ENCODE results near the gene ASTN2. TPM values are rescaled to one million over a fixed set of nuclear protein-coding genes. Genes with fewer than 3 reads are reported as not detected.

The ASTN2 gene
- total RNA-seq, 4 donors from 2014 or later = 0.97 to 4.7 (median 3.0) TPM

DNA sequence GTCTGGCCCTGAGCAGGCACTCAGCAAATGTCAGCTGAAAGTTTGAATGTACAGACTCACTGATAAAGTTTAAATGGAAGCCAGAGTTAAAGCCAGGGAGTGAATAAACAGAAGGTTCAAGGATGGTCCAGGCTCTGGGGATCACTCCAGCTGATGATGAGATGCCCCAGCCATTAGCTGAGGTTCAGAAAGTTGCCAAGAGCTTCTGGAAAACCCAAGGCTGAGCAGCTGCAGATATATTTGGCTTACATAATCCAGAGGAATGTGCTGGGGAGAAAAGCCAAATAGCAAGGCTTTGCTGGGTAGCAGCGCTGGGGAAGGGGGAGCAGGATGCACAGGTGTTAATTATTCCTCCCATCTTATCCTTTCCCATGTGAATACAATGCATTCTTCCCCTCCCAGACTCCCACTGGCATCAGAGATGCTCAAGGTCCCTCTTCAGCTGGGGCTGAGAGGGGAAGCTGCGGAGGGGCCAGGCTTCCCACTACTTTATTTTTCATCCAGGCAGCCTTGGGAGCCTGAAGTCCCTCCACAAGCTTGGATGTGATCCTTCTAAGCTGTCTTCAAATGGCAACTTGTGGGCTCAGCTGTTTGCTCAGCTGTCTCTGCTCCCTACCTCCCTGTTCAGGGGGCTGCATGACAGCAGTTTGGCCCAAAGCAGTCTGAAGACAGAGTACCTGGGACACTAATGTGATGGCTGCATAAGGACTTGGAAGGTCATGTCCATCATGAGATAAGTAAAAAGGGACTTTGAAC is 386.6 kb downstream of the ASTN2 start:
- DNase-seq (ENCODE audit: low spot score in 2 of 2) = no peak
- intact Hi-C loops (cut with DNase I; ENCODE audit: low total_unique reads) = no loop called here
- H3K4me3 ChIP-seq (ENCODE audit: low read depth, poor library complexity, severe bottlenecking) = no peak overlapping the region
- TF ChIP-seq POLR2A (IDR thresholded peaks at IDR 0.05) = no peak
- TF ChIP-seq, protein P1, sequence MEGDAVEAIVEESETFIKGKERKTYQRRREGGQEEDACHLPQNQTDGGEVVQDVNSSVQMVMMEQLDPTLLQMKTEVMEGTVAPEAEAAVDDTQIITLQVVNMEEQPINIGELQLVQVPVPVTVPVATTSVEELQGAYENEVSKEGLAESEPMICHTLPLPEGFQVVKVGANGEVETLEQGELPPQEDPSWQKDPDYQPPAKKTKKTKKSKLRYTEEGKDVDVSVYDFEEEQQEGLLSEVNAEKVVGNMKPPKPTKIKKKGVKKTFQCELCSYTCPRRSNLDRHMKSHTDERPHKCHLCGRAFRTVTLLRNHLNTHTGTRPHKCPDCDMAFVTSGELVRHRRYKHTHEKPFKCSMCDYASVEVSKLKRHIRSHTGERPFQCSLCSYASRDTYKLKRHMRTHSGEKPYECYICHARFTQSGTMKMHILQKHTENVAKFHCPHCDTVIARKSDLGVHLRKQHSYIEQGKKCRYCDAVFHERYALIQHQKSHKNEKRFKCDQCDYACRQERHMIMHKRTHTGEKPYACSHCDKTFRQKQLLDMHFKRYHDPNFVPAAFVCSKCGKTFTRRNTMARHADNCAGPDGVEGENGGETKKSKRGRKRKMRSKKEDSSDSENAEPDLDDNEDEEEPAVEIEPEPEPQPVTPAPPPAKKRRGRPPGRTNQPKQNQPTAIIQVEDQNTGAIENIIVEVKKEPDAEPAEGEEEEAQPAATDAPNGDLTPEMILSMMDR (IDR thresholded peaks at IDR 0.05) = no peak
- WGBS, 2 donors = 75 to 76% methylated on average over 2 of the region's 2 CpGs

DNA sequence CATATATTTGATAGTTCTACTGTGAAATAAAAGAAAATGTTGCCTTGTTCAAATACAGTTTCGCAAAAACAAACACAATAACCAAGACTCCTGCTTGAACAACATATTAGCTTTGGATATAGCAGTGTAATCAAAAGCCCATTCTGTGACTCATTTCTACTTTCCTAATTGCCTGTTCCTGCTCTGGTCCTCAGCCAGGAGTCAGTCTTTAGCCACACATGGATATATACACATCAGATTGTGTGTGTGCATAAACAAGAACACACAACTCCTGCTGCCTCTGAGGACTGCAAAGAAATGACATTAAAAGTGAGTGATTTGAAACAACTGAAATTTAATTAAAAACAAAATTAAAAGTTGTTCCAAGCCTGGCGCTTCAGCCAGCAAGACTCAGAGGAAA is 393.0 kb downstream of the ASTN2 start:
- DNase-seq (ENCODE audit: low spot score in 2 of 2) = no peak
- TF ChIP-seq, protein P1 (IDR thresholded peaks at IDR 0.05) = no peak
- no peak for TF ChIP-seq POLR2A (IDR thresholded peaks at IDR 0.05)
- no peak overlapping the region for H3K4me3 ChIP-seq (ENCODE audit: low read depth, poor library complexity, severe bottlenecking)
- WGBS, 2 donors = 72 to 85% methylated on average over 2 of the region's 2 CpGs
- intact Hi-C loops (cut with DNase I; ENCODE audit: low total_unique reads) = no loop called here

DNA sequence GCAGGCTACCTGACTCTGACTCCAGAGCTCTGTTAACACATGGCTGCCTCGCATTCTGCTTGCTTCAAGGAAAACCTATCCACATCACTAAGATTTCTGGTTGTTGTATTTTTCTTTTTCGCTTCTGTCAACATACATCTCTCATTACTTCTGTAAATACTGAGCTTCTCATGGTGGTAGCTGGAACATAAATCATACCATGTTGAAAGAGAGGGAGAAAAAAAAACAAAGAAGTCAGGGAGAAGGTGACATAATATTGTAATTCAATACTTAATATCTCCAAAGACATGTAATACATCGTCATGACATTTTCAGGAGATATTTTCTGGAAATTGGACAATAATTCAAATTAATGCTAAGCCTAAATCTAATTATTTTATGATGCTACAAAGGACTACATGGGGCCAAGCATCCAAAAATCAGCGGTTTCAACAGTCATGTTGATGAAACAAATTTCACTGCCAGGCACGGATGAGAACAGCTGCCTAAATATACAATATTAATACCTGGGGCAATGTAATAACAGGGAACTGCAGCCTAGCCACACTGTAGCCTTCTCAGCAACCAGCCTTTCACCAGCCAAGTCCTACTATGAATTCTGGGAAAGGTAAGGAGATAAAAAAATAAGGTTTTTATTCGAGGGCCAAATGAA is 395.8 kb downstream of the ASTN2 start:
- intact Hi-C loops (cut with DNase I; ENCODE audit: low total_unique reads) = no loop called here
- WGBS, 2 donors = 67 to 71% methylated on average over 6 of the region's 6 CpGs
- no peak for DNase-seq (ENCODE audit: low spot score in 2 of 2)
- no peak for TF ChIP-seq POLR2A (IDR thresholded peaks at IDR 0.05)
- TF ChIP-seq, protein P1 (IDR thresholded peaks at IDR 0.05) = no peak
- H3K4me3 ChIP-seq (ENCODE audit: low read depth, poor library complexity, severe bottlenecking) = no peak overlapping the region

DNA sequence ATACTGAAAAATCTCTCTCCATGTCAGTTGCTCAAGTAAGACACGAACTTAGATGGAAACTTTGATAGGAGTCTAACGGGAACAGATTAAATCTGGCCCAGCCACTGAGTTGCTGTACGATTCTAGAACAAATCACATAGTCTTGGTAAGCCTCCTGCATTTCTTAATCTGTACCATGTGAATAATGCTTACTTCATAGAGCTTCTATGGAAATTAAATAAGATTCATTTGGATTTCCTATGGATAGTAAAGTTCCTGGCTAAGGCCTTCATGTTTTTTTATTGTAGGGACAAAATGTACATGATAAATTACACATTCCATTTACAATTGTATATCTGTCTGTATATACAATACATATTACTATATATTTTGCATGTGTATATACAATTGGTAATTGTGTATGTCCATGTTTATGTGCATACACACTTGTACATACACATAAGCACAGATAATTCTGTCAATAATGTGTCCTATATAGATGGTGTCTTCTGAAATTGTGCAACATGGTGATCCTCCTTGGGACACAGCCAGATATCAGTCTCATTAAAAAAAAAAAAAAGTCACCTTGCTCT is 397.4 kb downstream of the ASTN2 start:
- no peak overlapping the region for H3K4me3 ChIP-seq (ENCODE audit: low read depth, poor library complexity, severe bottlenecking)
- 50 to 62% methylated on average over 3 of the region's 3 CpGs for WGBS, 2 donors
- no peak for DNase-seq (ENCODE audit: low spot score in 2 of 2)
- TF ChIP-seq POLR2A (IDR thresholded peaks at IDR 0.05) = no peak
- TF ChIP-seq, protein P1 (IDR thresholded peaks at IDR 0.05) = no peak
- intact Hi-C loops (cut with DNase I; ENCODE audit: low total_unique reads) = no loop called here

DNA sequence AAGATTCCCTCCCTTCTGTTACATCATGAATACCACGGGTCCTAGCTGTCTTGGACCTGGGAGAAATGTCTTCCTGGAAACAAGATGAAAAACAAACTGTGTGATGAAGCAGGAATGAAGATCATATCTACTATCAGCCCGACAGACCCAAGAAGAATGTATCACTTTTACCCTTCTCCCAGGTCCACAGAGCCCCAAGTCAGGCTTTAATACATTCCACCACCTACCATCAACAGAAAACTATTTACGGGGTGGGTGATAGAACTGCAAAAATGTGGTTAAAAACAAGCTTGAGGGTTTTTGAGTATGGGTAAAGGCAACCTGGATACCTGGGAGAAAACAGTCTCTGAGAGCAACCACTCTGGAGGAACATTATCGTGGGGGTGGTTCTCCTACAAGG is 400.8 kb downstream of the ASTN2 start:
- intact Hi-C loops (cut with DNase I; ENCODE audit: low total_unique reads) = no loop called here
- TF ChIP-seq, protein P1 (IDR thresholded peaks at IDR 0.05) = no peak
- TF ChIP-seq POLR2A (IDR thresholded peaks at IDR 0.05) = no peak
- DNase-seq (ENCODE audit: low spot score in 2 of 2) = no peak
- no peak overlapping the region for H3K4me3 ChIP-seq (ENCODE audit: low read depth, poor library complexity, severe bottlenecking)
- WGBS, 2 donors = 75 to 78% methylated on average over 4 of the region's 4 CpGs

Measured in lower leg skin (tissue), 4 donors.